Left renal cortex interstitium (tissue), 4 donors: ENCODE measurements around the gene BRD7. TPM values are rescaled to one million over a fixed set of nuclear protein-coding genes. Genes with fewer than 3 reads are reported as not detected.

Experiments used
- DNase-seq, 4 donors: peaks; one replicate each; pipeline ENCODE4 v3.0.0-alpha.2; 2013; ENCODE audit warnings: low read depth in 4 of 4, low spot score in 2 of 4, missing footprints in 1 of 4
- polyA plus RNA-seq, 4 donors: library from polyadenylated mRNA; unstranded; fragments of 120-200 nt; gene quantifications; one replicate each; pipeline ENCODE4 v1.2.1, GENCODE V29; 2013; ENCODE audit not compliant: insufficient read length in 4 of 4

Gene BRD7
- 100 to 1,000 TPM in 3 of 4 donors, 10 to 100 TPM in 1; 99.9 to 134 (median 106) TPM for polyA plus RNA-seq

DNA sequence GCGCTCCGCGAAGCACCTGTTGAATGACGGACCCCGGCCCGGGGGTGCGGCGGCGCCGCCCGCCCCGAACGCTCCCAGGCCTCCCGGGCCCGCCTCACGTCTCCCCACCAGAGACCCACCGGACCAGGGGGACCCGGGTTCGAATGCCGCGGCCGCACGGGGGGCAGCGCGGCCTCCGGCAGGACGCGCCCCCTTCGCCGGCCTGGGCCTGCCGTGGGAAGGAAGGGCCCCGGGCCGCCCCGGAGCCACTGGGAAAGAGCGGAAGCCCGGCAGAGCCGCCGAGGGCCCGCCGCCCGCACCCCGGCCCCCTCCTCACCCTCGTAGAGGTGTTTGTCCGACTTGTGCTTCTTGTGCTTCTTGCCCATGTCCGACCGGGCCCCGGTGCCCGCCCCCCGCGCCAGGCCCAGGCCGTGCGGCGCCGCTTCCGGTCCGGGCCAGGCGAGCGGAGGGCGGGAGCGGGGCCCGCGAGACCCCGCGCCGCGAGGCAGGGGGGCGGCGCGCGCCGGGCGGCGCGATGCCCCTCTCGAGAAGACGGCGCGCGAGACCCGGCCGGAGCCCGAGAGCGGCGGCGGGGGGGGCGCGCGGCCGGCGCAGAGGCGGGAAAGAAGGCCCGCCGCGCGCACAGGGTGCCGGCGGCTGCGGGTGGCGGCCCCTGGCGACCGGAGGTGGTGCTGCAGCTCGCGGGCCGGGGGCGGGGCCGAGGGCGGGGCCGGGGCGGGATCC lies at the start of gene BRD7:
Gene BRD7 (minus strand): TSS at position 579 of the 723 bp plus-strand sequence. CDS start 214 bp downstream, at position 365.
- peak in 2 of 4 donors; percentile 19 to 36 for DNase-seq

DNA sequence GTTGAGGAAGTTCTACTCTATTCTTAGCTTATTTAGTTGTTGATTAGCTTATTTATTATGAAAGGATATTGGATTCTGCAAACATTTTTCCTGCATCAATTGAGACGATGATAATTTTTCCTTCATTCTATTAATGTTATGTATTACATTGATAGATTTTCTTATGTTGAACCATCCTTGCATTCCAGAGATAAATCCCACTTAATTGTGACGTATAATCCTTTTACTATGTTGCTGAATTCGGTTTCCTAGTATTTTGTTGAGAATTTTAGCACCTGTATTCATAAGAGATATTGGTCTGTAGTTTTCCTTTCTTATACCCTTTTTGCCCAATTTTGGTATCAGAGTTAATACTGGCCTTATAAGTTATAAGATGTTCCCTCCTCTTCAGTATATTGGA lies 47.6 kb upstream of the BRD7 start:
- no peak for DNase-seq

DNA sequence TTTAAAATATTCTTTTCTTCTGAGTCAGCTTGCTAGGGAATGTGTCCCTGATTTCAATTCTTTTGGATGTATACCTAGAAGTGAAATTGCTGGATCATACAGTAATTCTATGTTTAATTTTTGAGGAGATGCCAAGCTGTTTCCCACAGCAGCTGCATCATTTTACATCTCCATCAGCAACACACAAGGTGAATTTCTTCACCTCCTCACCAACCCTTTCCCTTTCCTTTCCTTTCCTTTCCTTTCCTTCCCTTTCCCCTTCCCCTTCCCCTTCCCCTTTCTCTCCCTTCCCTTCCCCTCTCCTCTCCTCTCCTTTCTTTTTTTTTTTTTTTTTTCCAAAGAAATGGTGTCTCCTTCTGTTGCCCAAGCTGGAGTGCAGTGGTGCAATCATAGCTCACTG lies 45.4 kb upstream of the BRD7 start:
- no peak for DNase-seq

DNA sequence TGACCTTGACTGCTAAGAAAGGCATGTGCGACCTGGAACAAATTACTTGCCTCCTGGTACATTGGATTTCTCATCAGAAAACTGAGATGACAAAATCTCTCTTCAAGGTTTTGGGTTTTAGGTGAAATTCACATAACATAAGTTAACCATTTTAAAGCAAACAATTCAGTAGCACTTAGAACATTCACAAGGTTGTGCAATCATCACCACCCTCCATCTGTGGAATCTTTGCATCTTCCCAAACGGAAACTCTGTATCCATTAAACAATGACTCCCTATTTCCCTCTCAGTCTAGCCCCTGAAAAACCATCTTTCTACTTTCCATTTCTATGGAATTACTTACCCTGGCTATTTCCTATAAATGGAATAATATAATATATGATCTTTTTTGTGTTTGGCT lies 42.2 kb upstream of the BRD7 start:
- DNase-seq = no peak

DNA sequence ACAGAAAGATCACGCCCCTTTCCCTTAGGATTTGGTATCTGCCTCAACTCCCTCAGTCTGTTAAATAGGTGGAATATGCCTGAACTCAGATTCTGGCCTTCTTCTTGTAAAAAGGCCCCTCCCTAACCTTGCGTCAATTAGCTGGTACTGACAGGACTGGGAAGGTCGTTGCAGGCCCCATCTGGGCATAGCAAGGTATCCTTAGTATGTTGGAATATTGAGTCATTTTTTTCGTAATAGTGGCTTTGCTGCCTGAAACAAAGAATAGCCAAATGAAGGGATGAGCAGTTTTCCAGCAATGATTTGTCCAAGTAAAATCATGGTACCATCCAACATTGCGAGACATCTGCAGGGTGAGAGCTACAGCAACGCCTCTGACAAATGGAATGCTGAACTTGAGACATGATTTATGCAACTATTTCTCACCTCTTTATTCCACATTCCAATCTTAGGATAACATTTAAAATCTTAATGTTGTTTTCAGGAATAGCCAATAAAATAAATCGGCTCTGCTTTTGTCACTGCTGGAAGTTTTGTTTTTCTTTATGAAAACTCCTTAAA lies 39.3 kb upstream of the BRD7 start:
- no peak for DNase-seq

DNA sequence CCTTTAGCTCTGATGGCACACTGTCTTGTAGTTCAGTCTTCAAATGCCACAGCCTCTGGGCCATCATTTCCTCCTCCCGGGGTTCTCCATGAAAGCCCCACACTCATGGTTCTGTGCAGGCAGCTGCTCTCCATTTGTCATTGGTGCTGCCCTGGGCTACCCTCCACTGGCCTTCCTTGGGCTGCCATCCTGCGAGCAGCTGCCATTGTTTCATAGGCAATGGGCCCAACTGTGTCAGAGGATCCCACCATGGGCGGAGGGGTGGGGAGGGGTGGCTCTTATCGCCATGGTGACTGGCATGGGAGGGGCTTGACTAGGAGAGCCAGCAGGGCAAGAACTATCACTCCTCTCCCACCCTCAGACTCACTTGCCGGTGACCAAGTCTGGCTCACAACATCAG lies 38.6 kb upstream of the BRD7 start:
- DNase-seq = no peak

- no peak for DNase-seq
Observed at GRCh38 chr16:50403491-50403890, 34.7 kb upstream of the BRD7 start.

- no peak for DNase-seq
Observed at GRCh38 chr16:50402298-50402895, 33.6 kb upstream of the BRD7 start.

DNA sequence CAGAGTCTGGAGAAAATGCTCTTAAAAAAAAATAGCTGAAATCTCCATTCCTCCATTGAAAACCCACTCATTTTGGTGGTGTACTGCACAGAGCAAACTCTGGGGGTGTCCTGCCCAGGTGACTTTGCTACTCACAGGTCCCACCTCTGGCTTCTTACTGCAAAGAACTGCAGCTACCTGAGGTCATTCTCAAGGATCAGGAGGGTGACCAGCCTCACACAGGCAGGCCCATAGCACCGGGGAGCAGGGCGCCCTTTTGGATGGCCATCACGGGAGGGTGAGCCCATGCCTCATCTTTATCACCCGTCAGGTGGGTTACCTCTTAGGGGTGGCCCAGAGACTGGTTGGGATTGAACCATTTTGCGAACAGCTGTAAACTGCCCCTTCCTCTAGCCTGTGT lies 32.6 kb upstream of the BRD7 start:
- no peak for DNase-seq

GRCh38 chr16:50400967-50401348 lies 32.2 kb upstream of the BRD7 start:
- DNase-seq = no peak

- no peak for DNase-seq
Observed at GRCh38 chr16:50400312-50400966, 31.7 kb upstream of the BRD7 start.

- no peak for DNase-seq
Observed at GRCh38 chr16:50399411-50399810, 30.6 kb upstream of the BRD7 start.

- DNase-seq = no peak
Observed at GRCh38 chr16:50398336-50398735, 29.5 kb upstream of the BRD7 start.

- no peak for DNase-seq
Observed at GRCh38 chr16:50396761-50397535, 28.2 kb upstream of the BRD7 start.

- DNase-seq = no peak
Observed at GRCh38 chr16:50395763-50396710, 27.2 kb upstream of the BRD7 start.

GRCh38 chr16:50393858-50394802 lies 25.3 kb upstream of the BRD7 start:
- no peak for DNase-seq

- DNase-seq = no peak
Observed at GRCh38 chr16:50393416-50393815, 24.6 kb upstream of the BRD7 start.

DNA sequence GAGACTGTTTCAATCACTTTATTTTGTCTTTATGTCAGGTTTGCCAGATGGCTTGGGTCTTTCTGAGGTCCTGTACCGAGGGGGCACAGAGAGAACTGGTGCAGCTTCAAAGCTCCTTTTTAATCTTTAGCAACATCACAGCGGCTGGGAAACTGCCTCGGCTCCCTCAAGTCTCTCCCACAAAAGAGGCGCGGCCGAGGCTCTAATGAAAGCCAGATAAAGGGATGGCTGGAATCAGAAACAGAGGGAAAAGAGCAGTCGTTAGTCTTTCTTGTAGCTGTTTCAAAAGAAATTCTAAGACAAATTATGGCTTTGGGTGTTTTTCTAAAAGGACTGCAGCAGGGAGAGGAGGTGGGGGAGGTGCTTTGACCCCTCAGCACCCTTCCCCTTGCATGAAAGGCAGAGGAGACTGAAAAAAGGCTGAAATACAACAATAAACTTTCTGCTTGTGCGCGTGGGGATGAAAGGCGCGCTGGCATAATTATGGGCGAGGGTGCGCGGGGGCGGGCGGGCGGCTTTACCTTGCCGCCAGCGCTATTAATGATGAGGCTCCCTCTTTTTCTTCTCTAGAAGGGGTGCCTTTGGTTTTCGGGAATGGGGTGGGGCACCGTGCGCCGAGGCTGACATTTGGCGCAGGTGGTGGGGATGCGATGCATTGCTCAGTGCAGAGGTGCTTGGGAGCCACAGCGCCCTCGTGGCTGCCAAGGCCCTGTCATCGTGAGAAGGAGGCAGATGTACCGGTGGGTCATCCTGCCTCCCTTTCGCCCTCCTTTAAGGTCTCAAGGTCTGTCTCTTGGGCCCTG lies 22.3 kb upstream of the BRD7 start:
- no peak for DNase-seq
